ENCODE data around the gene KCNAB1. TPM values are rescaled to one million over a fixed set of nuclear protein-coding genes. Genes with fewer than 3 reads are reported as not detected.
"Not testable (repeated sequence)": the region's sequence is repeated elsewhere in the genome, so short reads cannot be mapped to it uniquely, and the experiment has no call there.

KCNAB1 gene
- total RNA-seq, 2 experiments from 2014 or later = 0.09 TPM; not detected in 1

DNA sequence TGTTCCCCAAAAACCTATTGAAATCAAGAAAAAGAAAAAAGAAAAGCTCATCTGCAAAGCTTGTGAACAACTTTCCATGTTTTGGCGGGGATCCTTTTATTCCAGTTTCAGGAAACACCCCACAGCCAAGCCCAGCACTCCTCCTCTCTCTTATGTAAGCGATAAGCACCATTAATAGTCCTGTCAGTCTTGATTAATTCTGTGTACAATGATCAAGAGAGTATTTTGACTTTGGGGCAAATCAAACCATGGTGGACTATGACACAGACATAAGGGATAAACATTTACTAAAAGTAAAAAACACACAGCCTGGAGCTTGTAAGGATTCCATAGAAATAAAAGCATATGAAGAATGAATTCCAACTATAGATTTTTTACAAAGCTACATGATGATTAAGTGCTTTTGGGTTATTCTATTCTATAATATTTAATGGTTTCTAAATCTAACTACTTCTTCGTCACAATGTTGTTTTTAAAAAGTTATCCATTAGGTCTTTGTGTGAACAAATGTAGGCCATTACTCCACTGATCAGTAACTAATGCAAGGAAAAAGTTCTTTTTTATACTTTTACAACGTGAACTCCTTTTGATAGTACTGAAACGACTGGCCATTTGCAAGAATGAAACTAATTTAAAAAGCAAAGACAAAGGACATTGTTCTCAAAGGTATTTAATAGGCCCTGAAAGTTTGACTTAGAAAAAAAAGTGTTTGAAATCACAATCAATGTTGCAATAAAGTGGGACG is 106.5 kb downstream of the KCNAB1 start:
- Mint-ChIP-seq H3K4me1 (no peaks in the 10 kb centered on the region), H3K27me3 (peaks cover 16% of the 10 kb centered on the region), H3K27ac (no peak overlapping the region), H3K4me3 (no peak overlapping the region), H3K36me3 (no peaks in the 10 kb centered on the region), H3K9me3 (peaks cover 2% of the 10 kb centered on the region)
- POLR2A ChIA-PET = no interaction called here
- ATAC-seq (ENCODE audit: low read depth) (no peak), DNase-seq (no peak)

DNA sequence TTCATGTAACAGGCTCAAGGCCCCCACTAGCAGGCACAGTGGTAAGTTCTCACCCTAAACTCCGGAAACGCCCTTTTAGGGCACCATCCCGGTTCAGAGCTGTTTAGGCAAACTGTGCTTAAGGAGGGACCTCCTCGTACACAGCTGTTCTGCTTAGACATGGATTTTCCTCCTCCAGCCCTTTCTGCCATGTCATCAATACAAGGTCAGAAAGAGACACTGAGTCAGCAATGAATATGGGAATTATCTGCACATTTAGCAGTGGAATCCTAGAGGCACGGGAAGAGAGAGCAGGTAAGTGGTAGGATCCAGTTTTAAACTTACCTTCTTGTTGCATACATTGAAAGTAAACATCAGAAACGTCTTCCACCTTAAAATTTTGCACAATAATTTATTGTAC is 107.3 kb downstream of the KCNAB1 start:
- no peaks in the 10 kb centered on the region for H3K36me3 Mint-ChIP-seq
- peaks cover 16% of the 10 kb centered on the region for H3K27me3 Mint-ChIP-seq
- H3K27ac Mint-ChIP-seq = no peak overlapping the region
- no peaks in the 10 kb centered on the region for H3K9me3 Mint-ChIP-seq
- POLR2A ChIA-PET = no interaction called here
- H3K4me1 Mint-ChIP-seq = no peaks in the 10 kb centered on the region
- ATAC-seq (ENCODE audit: low read depth) = no peak
- H3K4me3 Mint-ChIP-seq = no peak overlapping the region
- no peak for DNase-seq

DNA sequence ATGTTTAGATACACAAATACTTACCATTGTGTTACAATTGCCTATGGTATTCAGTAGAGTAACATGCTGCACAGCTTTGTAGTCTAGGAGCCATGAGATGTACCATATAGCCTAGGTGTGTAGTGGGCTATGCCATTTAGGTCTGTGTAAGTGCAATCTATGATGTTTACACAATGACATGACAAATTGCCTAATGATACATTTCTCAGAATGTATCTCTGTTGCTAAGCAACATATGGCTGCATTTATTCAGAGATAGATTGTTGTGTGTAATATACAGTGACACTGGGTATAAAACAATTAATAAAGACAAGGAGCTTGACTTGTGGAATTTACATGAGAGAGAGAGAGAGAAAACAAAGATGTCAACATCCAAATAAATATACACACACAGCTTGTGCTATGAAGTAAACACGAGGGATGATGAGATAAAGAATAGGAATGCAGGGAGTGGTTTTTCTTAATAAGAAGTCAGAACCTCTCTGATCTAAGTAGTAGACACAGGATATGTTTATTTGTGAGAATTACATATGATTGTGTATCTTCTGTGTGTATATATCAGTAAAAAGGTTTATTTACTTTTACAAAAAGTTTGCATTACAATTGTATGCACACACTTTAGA is 110.0 kb downstream of the KCNAB1 start:
- POLR2A ChIA-PET = no interaction called here

DNA sequence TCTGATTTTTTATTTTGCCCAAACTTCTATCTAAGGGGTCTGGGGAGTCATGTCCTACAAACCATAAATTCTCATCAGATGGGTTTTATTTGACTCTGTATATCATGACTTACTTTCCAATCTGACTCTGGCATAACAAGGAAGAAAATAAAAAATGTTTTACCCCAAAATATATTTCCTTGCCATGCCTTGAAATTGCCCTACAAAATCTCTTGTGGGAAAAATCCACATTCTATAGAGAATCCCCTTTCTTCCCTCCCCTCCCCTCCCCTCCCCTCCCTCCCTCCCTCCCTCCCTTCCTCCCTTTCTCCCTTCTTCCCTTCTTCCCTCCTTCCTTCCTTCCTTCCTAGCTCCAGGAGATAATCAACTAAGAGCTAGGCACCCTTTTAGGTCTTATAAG is 110.8 kb downstream of the KCNAB1 start:
- H3K4me1 Mint-ChIP-seq, H3K36me3 Mint-ChIP-seq: not testable (repeated sequence)

More for the DNA sequence above, 110.0 kb downstream of the KCNAB1 start:
- Mint-ChIP-seq H3K4me3 (no peak overlapping the region), H3K9me3 (no peaks in the 10 kb centered on the region), H3K4me1 (no peaks in the 10 kb centered on the region), H3K27me3 (peaks cover 14% of the 10 kb centered on the region), H3K36me3 (no peaks in the 10 kb centered on the region), H3K27ac (no peak overlapping the region)
- ATAC-seq (ENCODE audit: low read depth) (no peak), DNase-seq (no peak)

DNA sequence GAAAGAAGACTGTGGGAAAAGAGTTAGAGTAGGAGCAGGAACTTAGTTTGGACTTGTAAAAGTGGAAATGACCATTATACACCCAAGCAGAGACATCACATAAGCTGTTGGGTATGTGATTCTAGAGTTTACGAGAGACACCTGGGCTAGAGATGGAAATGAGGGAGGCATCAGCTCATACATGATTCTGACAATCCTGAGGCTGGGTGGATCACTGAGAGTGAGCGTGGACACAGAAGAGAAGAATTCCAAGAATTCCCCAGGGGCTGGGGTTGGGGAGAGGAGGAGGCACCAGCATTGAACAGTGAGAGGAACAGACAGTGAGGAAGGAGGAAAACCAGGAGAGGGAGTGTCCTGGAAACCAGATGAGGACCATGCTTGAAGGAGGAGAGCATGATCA is 113.5 kb downstream of the KCNAB1 start:
- H3K27ac Mint-ChIP-seq = no peak overlapping the region
- ATAC-seq (ENCODE audit: low read depth) (no peak), DNase-seq (no peak)
- H3K9me3 Mint-ChIP-seq = no peaks in the 10 kb centered on the region
- no peaks in the 10 kb centered on the region for H3K36me3 Mint-ChIP-seq
- no peak overlapping the region for H3K4me3 Mint-ChIP-seq
- H3K4me1 Mint-ChIP-seq = no peaks in the 10 kb centered on the region
- H3K27me3 Mint-ChIP-seq = peaks cover 19% of the 10 kb centered on the region
- POLR2A ChIA-PET = no interaction called here

More for the DNA sequence above, 110.8 kb downstream of the KCNAB1 start:
- DNase-seq; H3K9me3 Mint-ChIP-seq; POLR2A ChIA-PET; H3K27ac Mint-ChIP-seq; ATAC-seq (ENCODE audit: low read depth); H3K4me3 Mint-ChIP-seq: not testable (repeated sequence)
- peaks cover 16% of the 10 kb centered on the region for H3K27me3 Mint-ChIP-seq

DNA sequence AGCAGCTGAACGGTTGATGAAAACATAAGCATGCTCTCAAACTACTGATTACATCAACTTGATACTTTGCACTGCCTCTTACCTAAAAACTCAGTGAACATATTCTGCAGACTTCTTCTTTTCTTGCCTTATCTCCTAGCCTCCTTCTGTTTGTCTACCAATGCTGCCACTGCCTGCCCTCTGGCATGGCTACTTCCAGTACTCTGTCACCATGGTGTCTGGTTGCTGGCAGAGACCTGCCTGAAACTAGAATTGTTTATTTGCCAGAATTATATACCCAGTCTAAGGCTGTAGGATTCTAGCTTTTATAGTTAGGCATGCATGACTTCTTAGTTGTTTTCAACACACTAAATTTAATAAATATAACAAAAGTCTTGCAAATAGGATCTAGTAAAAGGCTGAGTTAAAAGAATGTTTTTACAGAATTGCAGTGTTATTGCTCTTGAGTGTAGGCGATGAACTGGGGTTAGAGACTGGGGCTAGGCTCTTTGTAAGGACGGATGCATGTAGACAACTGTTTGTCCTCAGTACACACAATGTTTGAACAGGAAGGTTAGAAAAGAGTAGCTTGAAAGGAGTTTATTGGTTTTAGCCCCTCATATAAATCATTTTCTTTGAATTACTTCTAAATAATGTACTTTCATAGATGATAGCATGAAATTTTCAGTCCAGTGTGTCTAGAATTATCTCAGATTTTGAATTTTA is 116.3 kb downstream of the KCNAB1 start:
- no peaks in the 10 kb centered on the region for H3K9me3 Mint-ChIP-seq
- POLR2A ChIA-PET = no interaction called here
- no peak overlapping the region for H3K4me3 Mint-ChIP-seq
- no peak overlapping the region for H3K27ac Mint-ChIP-seq
- H3K27me3 Mint-ChIP-seq = peaks cover 20% of the 10 kb centered on the region
- DNase-seq (no peak), ATAC-seq (ENCODE audit: low read depth) (no peak)
- no peaks in the 10 kb centered on the region for H3K36me3 Mint-ChIP-seq
- H3K4me1 Mint-ChIP-seq = peaks cover 2% of the 10 kb centered on the region

DNA sequence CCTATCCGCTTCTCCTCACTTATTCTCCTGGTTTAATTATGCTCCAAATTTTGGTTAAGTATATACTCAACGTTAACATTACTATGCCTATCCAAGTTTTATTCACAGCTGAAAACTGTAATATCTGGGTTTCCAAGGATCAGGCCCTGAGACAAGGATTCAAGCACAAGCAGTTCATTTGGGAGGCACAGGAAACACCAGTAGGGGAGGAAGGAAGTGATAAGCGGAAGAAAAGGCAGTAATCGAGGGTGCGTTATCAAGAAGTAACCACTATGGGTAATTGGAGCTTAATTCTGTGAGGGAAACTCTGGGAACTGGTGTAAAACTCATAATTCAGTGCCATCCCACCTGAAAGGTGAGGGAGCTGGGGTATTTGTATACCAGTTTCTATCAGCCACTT is 120.3 kb downstream of the KCNAB1 start:
- POLR2A ChIA-PET = no interaction called here
- Mint-ChIP-seq H3K27ac (no peak overlapping the region), H3K27me3 (peaks cover 14% of the 10 kb centered on the region), H3K9me3 (no peaks in the 10 kb centered on the region), H3K4me3 (no peak overlapping the region), H3K4me1 (peaks cover 2% of the 10 kb centered on the region), H3K36me3 (no peaks in the 10 kb centered on the region)
- no peak for DNase-seq
- no peak for ATAC-seq (ENCODE audit: low read depth)

DNA sequence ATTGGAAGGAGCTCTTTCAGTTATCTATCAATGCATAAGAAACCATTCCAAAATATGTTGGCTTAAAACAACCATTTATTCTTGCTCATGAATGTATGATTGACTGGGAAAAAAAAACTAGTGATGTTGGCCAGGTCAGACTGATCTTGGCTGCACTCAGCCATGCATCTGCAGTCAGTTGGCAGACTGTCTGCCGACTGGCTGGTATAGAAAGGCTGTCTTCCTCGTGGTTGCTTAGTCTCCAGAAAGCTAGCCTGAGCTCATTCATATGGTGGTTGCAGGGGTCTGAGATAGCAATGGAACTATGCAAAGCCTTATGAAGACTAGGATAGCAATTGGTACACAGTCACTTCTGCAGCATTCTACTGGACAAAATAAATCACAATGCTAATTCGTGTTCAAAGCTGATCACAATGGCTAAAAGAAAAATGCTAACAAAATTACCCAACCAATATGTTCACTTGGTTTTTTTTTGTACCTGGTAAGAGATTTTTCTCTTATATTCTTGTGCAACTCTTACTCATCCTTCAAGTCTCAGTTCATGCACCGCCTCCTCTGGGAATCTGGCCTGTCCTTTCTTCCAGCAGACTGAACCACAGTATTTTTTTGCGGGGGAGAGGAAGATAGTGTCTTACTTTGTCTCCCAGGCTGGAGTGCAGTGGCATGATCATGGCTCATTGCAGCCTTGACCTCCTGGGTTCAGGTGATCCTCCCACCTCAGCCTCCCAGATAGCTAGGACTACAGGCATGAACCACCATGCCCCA is 126.8 kb downstream of the KCNAB1 start:
- ATAC-seq (ENCODE audit: low read depth) (no peak), DNase-seq (no peak)
- H3K36me3 Mint-ChIP-seq = no peaks in the 10 kb centered on the region
- H3K4me1 Mint-ChIP-seq = no peaks in the 10 kb centered on the region
- no peak overlapping the region for H3K27ac Mint-ChIP-seq
- no peaks in the 10 kb centered on the region for H3K9me3 Mint-ChIP-seq
- POLR2A ChIA-PET = no interaction called here
- no peak overlapping the region for H3K4me3 Mint-ChIP-seq
- H3K27me3 Mint-ChIP-seq = peaks cover 16% of the 10 kb centered on the region

DNA sequence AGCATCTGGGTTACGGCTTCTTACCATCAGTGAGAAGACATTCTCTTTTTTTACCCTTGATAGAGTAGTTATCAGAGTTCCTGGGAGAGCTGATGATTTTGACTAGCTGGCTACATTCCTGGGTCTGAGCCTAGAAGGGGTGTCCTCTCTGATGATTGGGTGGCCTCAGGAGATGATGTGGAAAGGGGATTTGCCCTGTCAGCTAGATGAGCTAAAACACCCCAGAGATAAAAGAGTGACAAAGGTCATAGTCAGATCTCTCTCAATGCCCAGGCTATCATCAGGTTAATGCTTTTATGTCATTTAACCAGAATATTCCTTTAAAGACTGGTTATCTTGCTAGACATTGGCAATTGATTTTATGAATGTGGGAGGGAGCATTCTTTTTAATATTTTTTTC is 130.2 kb downstream of the KCNAB1 start:
- H3K27me3 Mint-ChIP-seq = peaks cover 18% of the 10 kb centered on the region
- ATAC-seq (ENCODE audit: low read depth) (no peak), DNase-seq (no peak)
- no peaks in the 10 kb centered on the region for H3K4me1 Mint-ChIP-seq
- H3K27ac Mint-ChIP-seq = no peak overlapping the region
- H3K9me3 Mint-ChIP-seq = no peaks in the 10 kb centered on the region
- POLR2A ChIA-PET = no interaction called here
- H3K4me3 Mint-ChIP-seq = no peak overlapping the region
- no peaks in the 10 kb centered on the region for H3K36me3 Mint-ChIP-seq

DNA sequence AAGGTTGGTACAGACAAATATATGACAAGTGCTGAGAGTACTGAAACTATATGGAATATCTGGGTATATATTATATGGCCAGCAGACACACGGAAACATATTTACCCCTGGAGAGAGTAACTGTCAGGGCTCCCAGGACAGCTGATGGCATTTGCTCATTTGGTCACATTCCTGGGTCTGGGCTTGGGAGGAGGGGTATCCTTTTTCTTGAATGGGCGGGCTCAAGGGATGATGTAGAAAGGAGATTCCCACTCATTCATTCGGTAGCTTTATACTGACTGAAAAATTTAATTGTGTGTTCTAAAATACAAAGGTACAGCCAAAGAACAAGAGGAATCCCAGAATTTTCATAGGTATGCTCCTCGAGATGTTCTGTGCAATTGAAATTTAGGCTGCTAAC is 131.0 kb downstream of the KCNAB1 start:
- no peak overlapping the region for H3K27ac Mint-ChIP-seq
- H3K27me3 Mint-ChIP-seq = peaks cover 17% of the 10 kb centered on the region
- no peak for ATAC-seq (ENCODE audit: low read depth)
- no peak for DNase-seq
- no peaks in the 10 kb centered on the region for H3K4me1 Mint-ChIP-seq
- no peaks in the 10 kb centered on the region for H3K9me3 Mint-ChIP-seq
- no peak overlapping the region for H3K4me3 Mint-ChIP-seq
- no peaks in the 10 kb centered on the region for H3K36me3 Mint-ChIP-seq
- POLR2A ChIA-PET = no interaction called here

DNA sequence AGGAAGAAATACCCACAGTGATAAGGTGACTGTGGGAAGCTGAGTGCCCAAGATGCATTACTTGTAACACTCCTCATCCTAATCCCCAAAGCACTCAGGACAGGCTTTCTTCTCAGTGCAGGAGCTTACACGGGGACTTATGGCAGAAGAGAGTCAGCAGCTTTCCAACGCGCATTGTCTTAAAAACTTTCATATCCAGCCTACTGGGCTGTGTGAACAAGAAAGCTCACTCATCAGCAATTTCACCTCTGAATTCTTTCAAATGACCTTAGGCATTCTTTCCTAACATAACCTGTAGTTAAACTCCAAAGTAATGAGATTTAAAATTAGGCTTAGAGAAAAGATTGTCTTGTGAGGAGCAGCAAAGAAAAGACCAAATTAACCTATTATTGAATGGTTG is 132.3 kb downstream of the KCNAB1 start:
- peaks cover 19% of the 10 kb centered on the region for H3K27me3 Mint-ChIP-seq
- H3K27ac Mint-ChIP-seq = no peak overlapping the region
- H3K4me1 Mint-ChIP-seq = no peaks in the 10 kb centered on the region
- no peak for ATAC-seq (ENCODE audit: low read depth)
- H3K9me3 Mint-ChIP-seq = no peaks in the 10 kb centered on the region
- H3K4me3 Mint-ChIP-seq = no peak overlapping the region
- no peaks in the 10 kb centered on the region for H3K36me3 Mint-ChIP-seq
- POLR2A ChIA-PET = no interaction called here
- DNase-seq = no peak

DNA sequence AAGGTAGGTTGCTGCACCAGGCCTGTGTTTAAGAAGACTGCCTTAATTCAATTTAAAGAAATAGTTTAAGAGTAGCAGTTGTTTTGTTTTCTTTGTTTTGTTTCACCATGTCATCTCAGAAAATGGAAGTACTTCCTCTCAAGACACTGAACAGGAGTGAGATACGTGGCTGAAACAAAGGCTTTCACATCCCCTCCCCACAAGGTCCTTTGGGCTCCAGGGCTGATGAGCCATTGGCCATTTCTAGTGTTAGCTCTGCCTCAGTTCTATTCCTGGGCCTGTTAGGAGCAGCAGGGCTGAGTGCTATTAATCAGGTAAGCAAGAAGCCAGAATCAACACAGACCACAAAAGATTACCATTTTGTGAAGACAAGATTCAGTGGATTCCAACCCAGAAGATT is 132.8 kb downstream of the KCNAB1 start:
- DNase-seq = no peak
- Mint-ChIP-seq H3K4me3 (no peak overlapping the region), H3K36me3 (no peaks in the 10 kb centered on the region), H3K9me3 (no peaks in the 10 kb centered on the region), H3K27me3 (peaks cover 19% of the 10 kb centered on the region), H3K4me1 (no peaks in the 10 kb centered on the region), H3K27ac (no peak overlapping the region)
- ATAC-seq (ENCODE audit: low read depth) = no peak
- POLR2A ChIA-PET = no interaction called here

DNA sequence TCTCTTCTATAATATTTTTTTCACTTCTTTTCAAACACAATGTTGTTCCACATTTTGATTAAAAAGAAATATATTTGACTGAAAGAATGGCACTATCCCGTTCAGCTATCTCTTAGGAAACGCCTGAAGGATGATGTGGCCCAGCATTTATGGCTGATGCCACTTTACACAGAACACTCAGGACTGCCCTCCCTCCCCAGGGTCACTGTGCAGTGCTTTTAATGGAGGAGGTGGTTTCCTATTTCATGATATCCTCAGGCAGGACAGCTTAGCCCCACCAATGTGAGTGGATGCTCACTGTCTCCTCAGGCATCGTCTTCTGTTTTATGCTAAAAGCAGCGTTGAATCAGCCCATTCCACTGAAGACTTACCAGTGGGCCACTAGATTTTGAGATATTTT is 135.9 kb downstream of the KCNAB1 start:
- Mint-ChIP-seq H3K27me3 (peaks cover 14% of the 10 kb centered on the region), H3K4me1 (no peaks in the 10 kb centered on the region), H3K36me3 (no peaks in the 10 kb centered on the region), H3K9me3 (no peaks in the 10 kb centered on the region), H3K4me3 (no peak overlapping the region), H3K27ac (no peak overlapping the region)
- POLR2A ChIA-PET = no interaction called here
- ATAC-seq (ENCODE audit: low read depth) (no peak), DNase-seq (no peak)
